SK-N-MC (cell line): ENCODE results near the gene GBA3.

Experiments used
- EZH2 ChIP-seq: fragments of 200-600 bp; sonication (generic); IDR thresholded peaks from one replicate; pipeline ENCODE4 v1.6.1; 2017; ENCODE audit warnings: antibody characterized with exemption
- FOXP2 ChIP-seq: optimal IDR thresholded peaks from 2 replicates; pipeline ENCODE3; 2011; ENCODE audit warnings: mild to moderate bottlenecking, moderate library complexity; ENCODE audit not compliant: insufficient read depth; ENCODE audit errors: extremely low read length, control extremely low read depth
- POLR2AphosphoS5 ChIP-seq: IDR thresholded peaks from 2 replicates; pipeline ENCODE4 v1.6.1; 2012; ENCODE audit warnings: mild to moderate bottlenecking, low read depth, low read length, borderline replicate concordance

DNA sequence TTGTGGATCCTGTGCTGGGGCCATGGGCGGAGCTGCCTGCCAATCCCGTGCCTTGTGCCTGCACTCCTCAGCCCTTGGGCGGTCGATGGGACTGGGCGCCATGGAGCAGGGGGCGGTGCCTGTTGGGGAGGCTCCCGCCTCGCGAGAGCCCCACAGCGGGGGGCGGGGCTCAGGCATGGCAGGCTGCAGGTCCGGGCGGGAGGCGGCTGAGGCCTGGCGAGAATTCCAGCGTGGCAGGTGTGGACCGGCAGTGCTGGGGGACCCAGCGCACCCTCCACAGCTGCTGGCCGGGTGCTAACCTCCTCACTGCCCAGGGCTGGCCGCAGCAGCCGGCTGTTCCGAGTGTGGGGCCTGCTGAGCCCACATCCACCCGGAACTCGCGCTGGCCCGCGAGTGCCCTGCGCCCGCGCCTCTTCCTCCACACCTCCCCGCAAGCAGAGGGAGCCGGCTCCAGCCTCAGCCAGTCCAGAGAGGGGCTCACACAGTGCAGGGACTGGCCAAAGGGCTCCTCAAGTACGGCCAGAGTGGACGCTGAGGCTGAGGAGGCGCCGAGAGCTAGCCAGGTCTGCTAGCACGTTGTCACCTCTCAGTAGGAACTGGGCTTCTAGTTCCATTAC lies 85.9 kb downstream of the GBA3 start:
- TF ChIP-seq POLR2AphosphoS5 (no peak), EZH2 (no peak), FOXP2 (no peak)
